SIG-M5 treated with dmso at 0.1 percent for 504 hours (cell line): ENCODE results near the gene DOCK7.
A peak's percentile ranks its signal among the peaks of the same experiment; 100 is the strongest.
"Not testable (repeated sequence)": the region's sequence is repeated elsewhere in the genome, so short reads cannot be mapped to it uniquely, and the experiment has no call there.

Source experiments
- DNase-seq: peaks from one replicate; lab custom pipeline; 2025; ENCODE audit not compliant: unreplicated experiment; lab: John Stamatoyannopoulos, UW

The DOCK7 gene

DNA sequence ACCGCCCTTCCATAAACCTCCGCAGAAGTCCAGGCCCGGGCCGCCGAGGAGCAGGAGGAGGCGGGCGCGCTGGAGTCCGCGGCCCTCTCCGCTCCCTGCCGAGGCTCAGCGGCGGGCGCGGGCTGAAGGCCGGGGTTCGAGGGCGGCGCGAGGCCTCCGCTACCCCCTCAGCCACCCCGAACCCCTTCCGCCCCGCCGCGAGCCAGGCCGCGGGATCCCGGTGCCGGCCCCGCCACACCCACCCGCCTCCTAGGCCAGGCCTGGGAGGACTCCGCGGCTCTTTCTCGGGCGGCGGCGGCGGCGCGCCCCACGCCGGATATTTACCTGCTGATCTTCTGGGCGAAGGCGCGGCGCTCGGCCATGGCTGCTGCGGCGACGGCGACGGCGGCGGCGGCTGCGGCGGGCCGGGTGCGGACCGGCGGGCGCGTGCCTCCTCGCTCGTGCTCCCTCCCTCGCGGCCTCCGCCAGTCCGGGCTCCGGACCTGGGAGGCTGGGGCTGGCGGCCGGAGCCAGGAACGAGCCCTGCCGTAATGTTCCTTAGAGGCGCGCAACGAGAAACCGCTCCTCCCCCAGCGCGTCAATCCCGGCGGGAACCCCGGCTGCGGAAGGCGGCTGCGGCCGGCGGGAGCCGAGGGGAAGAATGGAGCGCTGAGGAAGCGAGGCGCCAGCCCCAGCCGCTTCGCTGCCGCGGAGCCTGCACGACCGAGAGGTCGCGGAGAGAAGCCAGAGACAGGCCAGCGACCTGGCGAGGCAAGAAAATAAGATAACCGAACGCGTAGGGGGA, at the start of gene DOCK7:
DOCK7 (minus strand) TSS at position 484 of the 784 bp plus-strand sequence; CDS start at position 362, 122 bp downstream.
- DNase-seq, result peak; percentile 34

- no peak for DNase-seq
These were observed 47.4 kb upstream of the DOCK7 start for GRCh38 chr1:62735491-62736171.

- no peak for DNase-seq
These were observed 44.1 kb upstream of the DOCK7 start for GRCh38 chr1:62732331-62732730.

GRCh38 chr1:62728963-62729362, 40.8 kb upstream of the DOCK7 start:
- DNase-seq, result no peak

- DNase-seq, result no peak
These were observed 39.6 kb upstream of the DOCK7 start for GRCh38 chr1:62727656-62728407.

GRCh38 chr1:62726011-62726442, 37.8 kb upstream of the DOCK7 start:
- no peak for DNase-seq

DNA sequence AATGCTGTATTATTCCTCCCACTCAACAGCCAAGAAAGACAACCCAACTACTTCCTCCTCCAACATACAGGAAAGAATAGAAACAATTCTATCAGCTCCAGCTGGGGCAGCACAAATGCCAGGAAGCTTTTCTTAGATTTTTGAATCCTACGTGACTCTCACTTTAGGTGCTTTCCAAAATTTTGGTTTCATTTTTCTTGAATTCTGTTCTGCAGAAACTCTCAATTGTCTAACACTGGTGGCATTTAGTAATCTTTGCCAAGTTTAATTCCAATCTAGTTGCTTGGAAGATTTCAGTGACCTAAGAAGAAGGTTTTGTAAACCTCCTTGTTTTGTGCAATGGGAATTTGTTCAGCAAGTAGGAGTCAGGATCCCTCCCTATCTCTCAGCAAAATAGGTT, 37.1 kb upstream of the DOCK7 start:
- no peak for DNase-seq

GRCh38 chr1:62724430-62724829, 36.2 kb upstream of the DOCK7 start:
- no peak for DNase-seq

- no peak for DNase-seq
These were observed 35.7 kb upstream of the DOCK7 start for GRCh38 chr1:62723883-62724282.

DNA sequence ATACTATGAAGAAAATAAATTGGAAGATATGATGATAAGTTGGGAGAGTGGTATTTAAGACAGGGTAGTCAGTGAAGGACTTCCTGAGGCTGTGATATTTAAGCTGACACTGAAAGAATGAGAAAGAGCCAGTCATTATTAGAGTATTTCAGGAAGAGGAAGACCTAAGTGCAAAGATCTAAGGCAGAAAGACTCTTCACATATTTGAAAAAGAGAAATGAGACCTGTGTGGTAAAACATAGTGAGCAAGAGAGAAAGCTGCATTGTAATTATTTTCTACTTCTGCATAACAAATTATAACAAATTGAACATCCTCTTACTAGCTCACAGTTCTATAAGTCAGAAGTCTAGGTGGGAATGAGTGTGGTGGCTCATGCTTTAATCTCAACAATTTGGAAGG, 34.6 kb upstream of the DOCK7 start:
- DNase-seq, result peak; percentile 49

DNA sequence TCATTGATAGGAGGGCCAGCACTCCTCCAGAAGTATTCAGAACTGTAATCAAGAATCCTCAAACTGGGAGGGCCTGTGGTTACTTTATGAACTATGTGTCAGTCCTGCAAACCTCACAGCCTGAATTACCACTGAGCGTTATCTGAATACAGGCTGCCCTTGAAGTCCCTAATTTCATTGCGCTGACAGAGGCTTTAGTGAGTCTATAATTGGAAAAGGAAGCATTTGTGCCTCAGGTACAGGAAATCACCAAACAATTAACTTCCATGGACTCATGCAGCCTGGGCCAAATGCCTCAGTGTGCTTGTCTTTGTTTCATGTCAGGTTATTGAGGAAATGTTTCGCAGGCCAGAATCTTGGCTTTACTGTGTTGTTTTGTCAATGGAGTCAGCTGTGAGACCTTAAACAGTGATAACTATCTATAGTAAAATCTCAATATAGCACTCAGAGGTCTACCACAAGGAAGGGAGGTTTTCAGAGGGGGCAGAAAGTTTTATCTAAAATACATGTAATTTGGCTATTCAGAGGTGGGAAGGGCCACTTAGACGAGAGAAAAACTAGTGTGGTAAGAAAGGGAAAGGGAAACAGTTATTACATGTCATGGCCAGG, 32.9 kb upstream of the DOCK7 start:
- DNase-seq, result no peak

DNA sequence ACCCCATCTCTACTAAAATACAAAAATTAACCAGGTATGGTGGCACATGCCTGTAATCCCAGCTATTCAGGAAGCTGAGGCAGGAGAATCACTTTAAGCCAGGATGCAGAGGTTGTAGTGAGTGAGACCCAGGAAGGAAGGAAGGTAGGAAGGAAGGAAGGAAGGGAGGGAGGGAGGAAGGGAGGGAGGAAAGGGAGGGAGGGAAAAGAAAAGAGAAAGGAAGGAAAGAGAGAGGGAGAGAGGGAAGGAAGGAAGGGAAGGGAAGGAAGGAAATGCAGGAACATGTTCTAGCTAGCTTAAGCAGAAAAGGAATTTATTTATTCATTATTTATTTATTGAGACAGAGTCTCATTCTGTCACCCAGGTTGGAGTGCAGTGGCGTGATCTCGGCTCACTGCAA, 30.2 kb upstream of the DOCK7 start:
- not testable (repeated sequence) for DNase-seq

DNA sequence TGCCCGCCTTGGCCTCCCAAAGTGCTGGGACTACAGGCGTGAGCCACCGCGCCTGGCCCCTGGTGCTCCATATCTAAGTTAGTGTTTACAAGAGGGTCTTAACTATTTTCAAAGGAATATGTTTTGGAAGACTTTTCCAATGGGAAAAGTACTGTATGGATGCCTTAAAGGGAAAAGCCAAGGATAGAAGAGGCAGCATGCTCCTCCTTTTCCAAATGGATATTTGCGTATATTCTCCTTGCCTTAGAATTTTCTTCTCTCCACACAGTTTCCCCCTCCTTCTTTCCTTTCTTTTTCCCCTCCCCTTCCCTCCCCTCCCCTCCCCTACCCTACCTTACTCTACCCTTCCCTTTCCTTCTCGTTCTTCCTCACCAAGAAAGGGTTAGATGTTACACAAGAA, 29.3 kb upstream of the DOCK7 start:
- no peak for DNase-seq

DNA sequence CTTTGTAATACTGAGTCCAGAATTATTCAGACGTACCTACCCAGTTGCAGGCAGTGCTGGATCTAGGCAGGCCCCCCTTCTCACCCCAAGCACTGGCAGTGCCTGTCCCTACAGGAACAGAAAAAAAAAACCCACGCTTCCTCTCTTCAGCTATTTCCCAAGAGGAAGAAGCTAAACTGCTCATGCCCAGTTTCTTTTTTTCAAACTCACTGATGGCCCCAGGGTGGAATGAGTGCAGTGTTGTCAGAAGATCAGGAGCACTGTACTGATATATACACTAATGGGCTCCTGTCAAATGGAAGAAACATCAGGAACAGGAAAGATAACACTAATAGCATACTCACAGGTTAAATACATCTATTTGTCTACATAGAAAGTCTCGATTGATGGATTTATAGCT, 28.2 kb upstream of the DOCK7 start:
- peak; percentile 17 for DNase-seq

DNA sequence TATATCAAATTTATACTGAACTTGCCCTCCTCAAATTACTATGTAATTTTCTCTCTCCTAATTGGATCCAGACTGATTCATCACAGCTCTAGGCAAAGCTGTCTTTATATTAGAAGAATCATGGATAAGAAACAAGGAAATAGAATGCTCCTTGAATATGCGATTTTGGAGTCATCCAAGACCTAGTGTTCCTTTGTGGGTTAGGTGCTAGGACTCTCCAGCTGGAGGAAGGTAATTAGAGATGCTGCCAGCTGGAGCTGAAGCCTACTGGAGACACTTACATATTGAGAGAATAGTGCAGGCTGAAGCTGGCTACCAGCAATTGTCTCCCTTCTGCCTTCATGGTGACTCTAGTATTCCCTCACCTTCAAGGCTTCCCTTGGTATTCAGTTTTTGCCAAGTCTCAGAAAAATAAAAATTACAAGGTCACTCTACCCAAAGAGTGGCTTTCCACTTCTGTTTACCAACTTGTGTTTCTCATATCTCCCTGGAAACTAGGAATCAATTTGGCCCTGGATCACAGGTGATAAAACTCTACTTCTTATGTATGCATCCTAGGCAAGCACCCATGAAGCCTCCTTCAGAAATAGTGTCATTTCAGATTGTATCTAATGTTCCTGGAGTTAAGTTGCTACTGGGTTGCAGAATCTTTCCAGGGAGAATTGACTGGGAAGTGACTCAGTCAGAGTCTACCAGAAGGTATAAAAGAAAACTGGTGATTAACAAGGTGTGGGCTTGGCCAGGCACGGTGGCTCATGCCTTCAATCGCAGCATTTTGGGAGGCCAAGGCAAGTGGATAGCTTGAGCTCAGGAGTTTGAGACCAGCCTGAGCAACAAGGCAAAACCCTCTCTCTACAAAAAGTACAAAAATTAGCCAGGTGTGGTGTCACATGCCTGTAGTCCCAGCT, 24.4 kb upstream of the DOCK7 start:
- DNase-seq, result no peak

GRCh38 chr1:62707744-62708120, 19.5 kb upstream of the DOCK7 start:
- DNase-seq, result no peak

DNA sequence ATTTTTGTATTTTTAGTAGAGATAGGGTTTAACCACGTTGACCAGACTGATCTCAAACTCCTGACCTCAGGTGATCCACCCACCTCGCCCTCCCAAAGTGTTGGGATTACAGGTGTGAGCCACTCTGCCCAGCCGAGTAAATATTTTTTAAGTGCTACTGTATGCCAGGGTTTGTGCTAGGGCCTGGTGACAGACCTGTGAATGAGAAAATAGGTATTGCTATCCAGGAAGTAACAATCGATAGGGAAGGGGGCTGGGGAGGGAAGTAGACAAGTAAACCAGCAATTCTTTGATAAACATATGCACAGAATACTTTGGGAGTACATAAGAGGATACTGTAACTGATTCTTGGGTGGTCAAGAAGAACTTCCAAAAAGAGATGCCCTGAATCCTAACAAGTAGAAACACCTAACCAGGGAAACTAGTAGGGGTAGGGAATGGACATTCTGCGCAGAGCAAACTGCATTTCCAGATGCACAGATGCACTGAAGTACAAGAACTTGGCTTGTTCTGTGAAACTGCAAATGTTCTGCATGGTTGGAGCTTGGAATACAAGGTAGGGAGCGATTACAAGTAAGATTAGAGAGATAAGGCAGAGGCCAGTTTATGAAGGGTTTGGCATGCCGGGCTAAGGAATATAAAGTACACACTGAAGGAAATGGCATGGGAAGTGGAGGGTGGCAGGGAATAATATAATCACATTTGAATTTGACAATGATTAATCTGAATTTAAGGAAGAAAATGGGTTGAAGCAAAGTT, 19.0 kb upstream of the DOCK7 start:
- DNase-seq, result no peak

- not testable (repeated sequence) for DNase-seq
These were observed 10.0 kb upstream of the DOCK7 start for GRCh38 chr1:62698161-62698560.

DNA sequence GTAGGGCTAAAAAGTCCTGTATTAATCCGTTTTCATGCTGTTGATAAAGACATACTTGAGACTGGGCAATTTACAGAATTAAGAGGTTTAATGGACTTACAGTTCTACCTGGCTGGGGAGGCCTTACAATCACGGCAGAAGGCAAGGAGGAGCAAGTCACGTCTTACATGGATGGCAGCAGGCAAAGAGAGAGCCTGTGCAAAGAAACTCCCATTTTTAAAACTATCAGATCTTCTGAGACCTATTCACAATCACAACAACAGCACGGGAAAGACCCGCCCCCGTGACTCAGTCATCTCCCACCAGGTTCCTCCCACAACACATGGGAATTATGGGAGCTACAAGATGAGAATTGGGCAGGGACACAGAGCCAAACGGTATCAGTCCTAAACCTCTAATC, 6.3 kb upstream of the DOCK7 start:
- DNase-seq, result not testable (repeated sequence)

DNA sequence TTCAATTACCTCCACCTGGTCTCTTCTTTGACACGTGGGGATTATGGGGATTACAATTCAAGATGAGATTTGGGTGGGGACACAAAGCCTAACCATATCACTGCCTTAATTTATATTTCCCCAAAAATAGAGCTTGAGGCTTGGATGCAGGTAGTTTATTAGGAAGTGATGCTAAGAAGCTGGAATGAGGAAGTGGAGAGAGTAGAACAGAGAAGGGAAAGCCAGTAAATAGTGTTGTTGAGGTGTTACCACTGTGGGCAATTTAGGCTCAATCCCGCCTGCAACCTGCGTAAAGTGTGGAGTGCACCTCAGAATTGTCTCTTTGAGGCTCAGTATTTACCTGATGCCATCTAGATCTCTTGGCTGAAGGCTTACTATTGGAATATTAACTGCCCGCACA, 4.9 kb upstream of the DOCK7 start:
- no peak for DNase-seq
